GM10266 (cell line): ENCODE data around the gene ZNF185.

Source experiments
- DNase-seq: peaks from one replicate; pipeline ENCODE4 v3.0.0; 2012; ENCODE audit errors: extremely low spot score
- CTCF ChIP-seq: IDR thresholded peaks from 2 replicates; pipeline ENCODE4 v1.5.1; 2012; ENCODE audit warnings: mild to moderate bottlenecking, low read depth; ENCODE audit not compliant: control insufficient read depth, insufficient read depth; ENCODE audit errors: missing control alignments

ZNF185 gene

GRCh38 chrX:152897222-152898131 is at the start of gene ZNF185:
Gene ZNF185, plus strand, starts transcription at chrX:152898067. Its CDS starts 16,423 bp downstream, at chrX:152914490.
- no peak for DNase-seq
- TF ChIP-seq CTCF = no peak

DNA sequence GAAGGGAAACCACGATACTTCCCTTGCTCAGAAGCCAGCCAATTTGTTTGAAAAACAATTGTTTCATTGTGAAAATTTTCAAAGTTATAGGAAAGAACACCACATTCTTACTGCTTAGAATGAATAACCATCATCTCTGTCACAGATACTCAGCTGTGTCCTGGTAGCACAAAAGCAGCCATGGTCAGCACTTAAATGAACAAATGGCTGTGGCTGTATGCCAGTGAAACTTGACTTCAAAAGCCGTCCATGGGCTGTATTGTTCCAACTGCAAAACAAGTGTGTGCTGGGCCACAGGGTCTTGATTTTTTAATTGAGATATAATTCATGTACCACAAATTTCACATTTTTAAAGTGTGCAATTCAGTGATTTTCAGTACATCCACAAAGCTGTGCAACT is 47.4 kb upstream of the ZNF185 start:
- no peak for TF ChIP-seq CTCF
- DNase-seq = no peak

GRCh38 chrX:152853986-152854385 is 43.9 kb upstream of the ZNF185 start:
- no peak for DNase-seq

GRCh38 chrX:152861116-152861515 is 36.8 kb upstream of the ZNF185 start:
- TF ChIP-seq CTCF = no peak
- DNase-seq = no peak

More at GRCh38 chrX:152853986-152854385, 43.9 kb upstream of the ZNF185 start:
- TF ChIP-seq CTCF = no peak

DNA sequence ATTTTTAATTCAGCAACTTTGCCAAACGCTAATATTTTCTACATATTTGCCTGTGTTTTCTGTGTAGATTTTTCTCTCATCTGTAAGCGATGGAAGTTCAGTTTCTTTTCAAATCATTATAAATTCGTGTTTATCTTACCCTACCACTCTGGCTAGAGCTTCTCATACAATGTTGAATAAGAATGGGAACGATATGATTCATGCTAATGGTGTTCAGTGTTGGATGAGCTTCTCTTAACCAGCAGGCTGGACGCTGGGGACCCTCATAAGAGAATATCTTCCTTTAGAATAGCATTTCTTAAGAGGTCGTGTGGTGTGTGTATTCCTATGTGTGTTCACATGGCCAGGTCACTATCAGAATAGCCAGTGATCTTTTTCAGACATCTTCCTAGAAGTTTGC is 36.0 kb upstream of the ZNF185 start:
- no peak for TF ChIP-seq CTCF
- no peak for DNase-seq

DNA sequence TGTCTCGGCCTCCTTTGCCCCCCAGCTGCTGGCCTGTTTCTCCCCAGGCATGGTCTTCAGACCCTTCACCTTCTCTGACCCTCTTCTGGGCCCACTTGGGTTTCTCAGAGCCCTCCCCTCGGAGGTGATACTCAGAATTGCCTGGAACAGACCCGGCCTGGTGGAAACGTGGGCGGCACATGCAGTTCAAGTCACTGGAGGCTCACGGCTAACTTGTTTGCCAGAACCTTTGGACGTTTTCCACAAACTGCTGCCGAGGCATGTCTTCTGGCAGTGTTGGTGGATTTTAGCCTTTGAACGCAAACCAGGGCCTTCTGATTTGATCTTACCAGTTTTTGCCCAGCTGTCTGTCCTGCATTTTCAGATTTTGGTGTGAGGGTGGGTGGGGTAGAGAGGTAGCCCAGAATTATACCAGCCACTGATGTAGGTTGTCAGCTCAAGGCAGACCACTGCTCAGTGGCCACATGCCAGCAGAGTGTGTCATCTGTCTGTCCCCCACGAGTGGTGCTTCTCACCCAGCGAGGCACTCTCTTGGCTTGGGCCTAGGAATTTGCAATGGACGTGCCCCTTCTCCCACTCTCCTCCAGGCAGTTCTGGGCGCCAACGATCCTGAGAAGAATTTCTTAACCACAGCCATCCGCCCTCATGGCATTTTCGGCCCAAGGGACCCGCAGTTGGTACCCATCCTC is 32.5 kb upstream of the ZNF185 start:
- no peak for DNase-seq
- no peak for TF ChIP-seq CTCF

GRCh38 chrX:152866386-152866785 is 31.5 kb upstream of the ZNF185 start:
- no peak for DNase-seq
- no peak for TF ChIP-seq CTCF
